GM21825 (cell line): ENCODE measurements around the gene SLC17A9.

Source experiments
- ATAC-seq: cut with Tn5 transposase; IDR thresholded peaks from one replicate; pipeline ENCODE4 v1.9.1; 2021; ENCODE audit warnings: mild to moderate bottlenecking, moderate library complexity; ENCODE audit not compliant: unreplicated experiment

SLC17A9 gene

DNA sequence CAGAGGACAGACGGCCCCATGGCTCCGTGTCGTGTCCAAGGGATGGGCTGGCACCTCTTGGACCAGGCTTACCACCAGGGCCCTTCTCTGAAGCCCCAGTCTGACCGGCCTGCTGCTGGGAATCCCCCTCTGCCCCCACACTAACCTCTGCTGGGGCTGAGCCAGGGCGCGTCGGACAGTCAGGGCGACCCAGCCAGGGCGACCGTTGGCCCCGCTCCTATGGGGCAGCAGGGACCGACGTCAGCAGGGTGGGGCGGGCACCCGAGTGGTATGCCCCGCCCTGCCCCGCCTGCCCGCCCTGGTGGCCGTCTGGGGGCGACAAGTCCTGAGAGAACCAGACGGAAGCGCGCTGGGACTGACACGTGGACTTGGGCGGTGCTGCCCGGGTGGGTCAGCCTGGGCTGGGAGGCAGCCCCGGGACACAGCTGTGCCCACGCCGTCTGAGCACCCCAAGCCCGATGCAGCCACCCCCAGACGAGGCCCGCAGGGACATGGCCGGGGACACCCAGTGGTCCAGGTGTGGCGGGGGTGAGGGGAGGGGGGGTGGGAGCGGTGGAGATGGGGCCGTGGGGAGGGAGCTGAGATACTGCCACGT is at the start of gene SLC17A9:
SLC17A9 (plus strand) TSS at position 337 of the 595 bp plus-strand sequence; CDS start at position 459, 122 bp downstream.
- peak; percentile 44 for ATAC-seq

DNA sequence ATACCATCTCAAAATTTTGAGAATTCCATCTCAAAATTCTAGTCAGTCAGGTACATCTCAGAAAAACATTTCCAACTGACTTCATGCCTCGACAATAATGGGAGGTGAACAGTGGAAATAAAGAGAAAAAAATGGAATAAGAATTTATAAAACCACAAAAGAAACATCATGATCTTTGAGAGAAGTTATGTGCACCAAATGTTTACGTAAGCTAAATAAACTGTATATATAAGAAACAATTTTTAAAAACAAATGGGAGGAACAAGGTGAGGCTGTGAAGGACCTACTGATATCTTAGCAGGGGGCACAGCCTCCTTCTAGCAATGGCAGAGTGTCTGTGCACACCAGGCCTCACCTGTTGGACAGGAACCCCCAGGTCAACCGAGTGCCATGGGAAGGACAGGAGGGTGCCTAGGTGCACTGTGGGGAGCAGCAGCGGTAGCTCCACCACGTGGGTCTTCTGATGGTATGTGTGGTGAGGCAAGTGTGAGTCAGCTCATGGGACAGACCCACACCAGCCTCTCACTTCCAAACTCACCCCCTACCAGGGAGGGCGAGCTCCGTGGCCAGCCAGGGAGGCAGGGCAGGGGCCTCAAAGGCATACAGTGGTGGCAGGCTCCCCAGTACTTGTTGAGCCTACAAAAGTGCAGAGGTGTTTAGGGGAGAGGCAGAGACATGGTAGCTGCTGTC is 49.4 kb upstream of the SLC17A9 start:
- no peak for ATAC-seq

GRCh38 chr20:62905536-62906117 is 46.9 kb upstream of the SLC17A9 start:
- no peak for ATAC-seq

GRCh38 chr20:62906209-62906608 is 46.3 kb upstream of the SLC17A9 start:
- no peak for ATAC-seq

GRCh38 chr20:62906647-62907375 is 45.7 kb upstream of the SLC17A9 start:
- ATAC-seq: no peak

DNA sequence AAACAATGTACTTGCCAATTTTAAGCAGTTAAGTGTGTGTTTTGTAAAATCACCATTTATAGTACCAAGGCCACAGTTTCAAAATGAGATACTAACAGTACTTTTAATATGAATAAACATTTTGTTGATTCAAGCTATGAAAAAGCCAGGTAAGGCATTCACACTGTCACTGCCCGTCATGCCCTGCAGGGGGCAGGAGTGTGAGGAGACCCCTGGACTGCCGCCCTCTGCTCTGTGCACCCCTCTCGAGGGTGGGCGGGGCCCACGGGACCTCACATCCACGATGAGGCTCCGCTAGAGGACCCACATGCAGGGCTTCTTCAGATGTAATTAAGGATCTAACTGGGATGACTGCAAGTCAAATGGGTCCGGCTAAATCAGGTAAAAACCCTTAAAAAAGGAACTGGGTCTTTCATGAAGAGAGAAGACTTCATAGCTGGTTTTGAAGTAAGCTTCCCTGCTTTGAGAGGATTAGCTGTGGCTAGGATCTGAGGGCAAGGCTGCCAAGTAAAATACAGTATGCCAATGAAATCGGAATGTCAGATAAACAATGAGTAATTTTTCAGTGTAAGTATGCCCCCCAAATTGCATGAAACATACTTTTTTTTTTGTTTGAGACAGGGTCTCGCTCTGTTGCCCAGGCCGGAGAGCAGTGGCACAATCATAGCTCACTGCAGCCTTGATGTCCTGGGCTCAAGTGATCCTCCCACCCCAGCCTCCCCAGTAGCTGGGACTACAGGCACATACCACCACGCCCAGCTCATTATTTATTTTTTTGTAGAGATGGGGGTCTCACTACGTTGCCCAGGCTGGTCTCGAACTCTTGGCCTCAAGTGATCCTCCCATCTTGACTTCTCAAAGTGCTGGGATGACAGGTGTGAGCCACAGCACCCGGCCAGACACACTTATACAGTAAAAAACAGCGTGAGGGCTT is 44.9 kb upstream of the SLC17A9 start:
- ATAC-seq: no peak

- ATAC-seq: no peak
These were observed 43.3 kb upstream of the SLC17A9 start for GRCh38 chr20:62908971-62909791.

DNA sequence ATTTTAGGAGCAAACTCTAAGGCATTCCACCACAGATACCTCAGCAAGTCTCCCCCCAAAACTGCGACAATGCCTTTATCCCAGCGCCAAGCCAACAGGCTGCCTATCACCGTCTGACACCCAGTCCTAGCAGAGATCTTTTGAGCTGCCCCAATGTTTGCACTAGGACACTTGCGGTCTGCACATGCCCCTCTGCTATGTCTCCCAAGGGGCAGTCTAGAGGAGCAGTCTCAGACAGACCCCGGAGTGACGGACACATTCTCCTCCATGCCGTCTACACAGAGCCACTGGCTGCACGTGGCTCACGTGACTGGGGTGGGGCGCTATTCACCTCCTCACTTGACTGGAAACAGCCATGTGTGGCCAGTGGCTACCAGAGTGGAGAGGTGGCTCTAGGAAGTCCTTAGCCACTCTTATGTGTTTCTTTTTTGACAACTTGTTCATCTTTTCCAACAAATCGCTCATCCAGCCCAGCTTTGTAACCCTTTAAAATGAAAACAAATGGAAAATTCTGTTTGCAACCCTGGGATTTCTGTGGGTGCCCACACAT is 42.2 kb upstream of the SLC17A9 start:
- no peak for ATAC-seq

DNA sequence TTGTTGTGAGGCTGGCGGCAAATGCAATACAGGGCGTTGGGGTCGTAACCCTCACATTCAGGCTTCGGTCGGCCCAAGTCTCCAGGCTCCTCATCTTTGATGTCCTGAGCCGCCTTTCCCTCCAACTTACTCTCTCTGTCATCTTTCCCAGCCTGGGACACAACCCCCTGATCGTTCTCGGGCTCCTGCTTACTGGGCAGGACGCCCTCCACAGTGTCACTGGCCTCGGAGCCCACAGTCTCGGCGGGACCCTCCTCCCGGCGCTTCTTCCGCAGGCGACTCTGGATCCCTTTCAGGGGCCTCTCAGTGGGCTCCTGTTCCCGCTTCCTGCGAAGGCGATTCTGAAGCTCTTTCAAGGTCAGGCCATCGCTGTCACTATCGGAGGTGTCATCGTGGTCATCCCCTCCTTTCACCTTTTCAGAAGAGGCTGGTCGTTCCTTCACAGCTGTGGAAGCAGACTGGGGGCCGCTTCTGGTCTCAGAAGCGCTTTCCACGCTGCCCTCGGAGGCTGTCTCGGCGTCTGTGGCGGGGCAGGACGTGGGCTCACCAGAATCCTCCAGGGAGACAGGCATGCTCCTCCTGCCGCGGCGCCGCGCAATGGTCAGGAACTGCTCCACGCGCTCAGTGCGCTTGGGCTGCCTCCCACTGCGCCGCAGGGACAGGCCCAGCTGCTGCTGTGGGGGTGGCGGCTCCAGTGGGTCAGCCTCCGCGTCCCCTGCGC is 41.6 kb upstream of the SLC17A9 start:
- no peak for ATAC-seq

DNA sequence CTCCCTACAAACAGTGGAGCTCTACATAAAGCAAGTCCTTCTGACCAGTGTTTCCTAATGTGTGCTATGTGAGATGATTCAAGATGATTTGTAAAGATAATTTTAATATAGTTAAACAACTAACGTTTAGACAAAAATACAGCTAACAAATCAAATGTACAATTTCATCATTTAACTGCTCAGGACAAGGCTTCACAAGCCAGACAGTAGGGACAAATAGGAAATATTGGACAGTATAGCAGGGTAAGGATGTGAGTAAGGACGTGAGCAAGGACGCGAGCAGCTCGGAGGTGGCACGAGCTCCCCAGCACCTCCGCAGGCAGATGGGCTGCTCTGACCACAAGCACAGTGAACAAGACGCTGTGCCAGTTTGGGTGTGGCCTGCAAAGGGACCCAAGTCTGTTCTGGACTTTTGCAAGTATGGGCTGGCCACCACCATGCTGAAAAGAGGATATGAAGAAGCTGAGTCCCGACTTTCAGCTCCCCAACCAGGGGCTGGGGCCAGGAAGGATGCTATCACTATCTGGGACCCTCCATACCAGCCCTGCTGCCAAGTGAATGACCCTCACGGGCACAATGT is 40.7 kb upstream of the SLC17A9 start:
- no peak for ATAC-seq

- ATAC-seq: no peak
These were observed 39.4 kb upstream of the SLC17A9 start for GRCh38 chr20:62913043-62913630.

- no peak for ATAC-seq
These were observed 38.1 kb upstream of the SLC17A9 start for GRCh38 chr20:62914436-62914835.

- no peak for ATAC-seq
These were observed 37.5 kb upstream of the SLC17A9 start for GRCh38 chr20:62914970-62915457.

GRCh38 chr20:62916703-62917476 is 35.6 kb upstream of the SLC17A9 start:
- ATAC-seq: no peak

DNA sequence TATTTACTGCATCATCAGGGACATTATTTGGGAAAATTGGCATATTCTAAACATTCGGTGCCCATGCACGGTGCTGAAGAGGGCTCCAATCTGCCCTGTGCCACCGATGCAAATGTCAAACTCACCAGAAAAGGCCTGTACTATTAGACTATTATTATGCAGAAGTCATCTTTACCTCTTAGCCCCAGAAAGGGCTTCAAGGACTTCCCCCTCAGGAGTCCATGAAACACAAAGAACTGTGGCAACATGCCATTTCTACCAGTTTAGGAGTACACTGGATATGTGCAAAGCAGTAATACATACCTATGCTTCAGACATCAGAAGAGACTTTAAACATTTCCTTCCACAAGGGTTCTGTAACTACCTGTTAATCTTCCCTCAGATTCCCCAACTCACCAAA is 34.8 kb upstream of the SLC17A9 start:
- no peak for ATAC-seq

DNA sequence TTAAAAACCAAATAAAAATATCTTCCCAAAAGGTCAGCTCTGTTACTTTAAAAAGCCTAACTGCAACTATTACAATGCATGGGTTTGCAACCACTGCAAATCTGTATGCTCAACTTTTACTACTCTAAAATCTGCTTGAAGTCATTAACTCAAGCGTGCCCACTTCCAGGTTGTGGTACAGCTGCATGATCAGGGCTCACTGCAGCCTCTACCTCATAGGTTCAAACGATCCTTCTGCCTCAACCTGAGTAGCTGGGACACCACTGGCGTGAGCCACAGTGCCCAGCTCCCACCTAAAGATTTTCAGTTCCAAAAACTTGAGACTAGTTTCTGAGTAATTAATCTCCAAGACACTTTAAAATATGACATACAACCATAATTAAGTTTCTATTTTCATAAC is 34.4 kb upstream of the SLC17A9 start:
- no peak for ATAC-seq

DNA sequence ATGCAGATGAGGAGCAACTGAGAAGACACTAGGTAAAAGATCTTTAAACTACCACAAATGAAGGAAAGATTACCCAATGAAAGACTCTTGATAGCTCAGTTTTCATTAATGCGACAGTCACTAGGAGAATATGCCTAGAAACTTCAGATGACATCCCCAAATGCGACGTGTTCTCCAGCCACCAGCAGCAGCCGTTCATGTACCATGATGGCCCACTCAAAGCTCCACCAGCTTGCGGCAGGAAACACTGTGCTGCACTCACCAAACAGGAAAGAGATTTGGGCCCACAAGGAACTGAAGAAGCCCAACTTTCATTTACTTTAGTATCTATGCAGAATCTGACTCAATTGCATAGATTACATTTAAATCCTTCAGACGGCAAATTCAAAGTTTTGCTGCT is 33.7 kb upstream of the SLC17A9 start:
- peak; percentile 39 for ATAC-seq
